Neural progenitor cell (in vitro differentiated cells): ENCODE measurements around the gene TMEM19. TPM values are rescaled to one million over a fixed set of nuclear protein-coding genes. Genes with fewer than 3 reads are reported as not detected.

Experiments used
- DNase-seq: peaks from one replicate; pipeline ENCODE4 v3.0.0-alpha.2; 2016; ENCODE audit warnings: low spot score
- H2AFZ ChIP-seq: fragments of 200-600 bp; sonication (generic); replicated peaks from 2 replicates; pipeline ENCODE4 v1.6.1; 2016; ENCODE audit warnings: antibody characterized with exemption
- H3F3A ChIP-seq: fragments of 200-600 bp; sonication (generic); 2 replicates; pipeline ENCODE4 v1.6.1; 2016; ENCODE audit warnings: antibody characterized with exemption, low read depth
- H3K27ac ChIP-seq: fragments of 200-600 bp; sonication (generic); 2 replicates; pipeline ENCODE4 v1.5.1; 2016; ENCODE audit warnings: mild to moderate bottlenecking
- H3K27me3 ChIP-seq: fragments of 200-600 bp; sonication (generic); 2 replicates; pipeline ENCODE4 v1.6.1; 2016; ENCODE audit warnings: mild to moderate bottlenecking, moderate library complexity
- H3K36me3 ChIP-seq: fragments of 200-600 bp; sonication (generic); 2 replicates; pipeline ENCODE4 v1.5.1; 2016
- H3K4me1 ChIP-seq: fragments of 200-600 bp; sonication (generic); 2 replicates; pipeline ENCODE4 v1.6.1; 2016; ENCODE audit warnings: mixed run types
- H3K4me2 ChIP-seq: fragments of 200-600 bp; sonication (generic); 2 replicates; pipeline ENCODE4 v1.6.1; 2016
- H3K4me3 ChIP-seq: fragments of 200-600 bp; sonication (generic); 2 replicates; pipeline ENCODE4 v1.5.1; 2016
- H3K79me2 ChIP-seq: fragments of 200-600 bp; sonication (generic); 2 replicates; pipeline ENCODE4 v1.6.1; 2016; ENCODE audit warnings: low read depth
- H3K9ac ChIP-seq: fragments of 200-600 bp; sonication (generic); 2 replicates; pipeline ENCODE4 v1.6.1; 2016
- H3K9me3 ChIP-seq: fragments of 200-600 bp; sonication (generic); 2 replicates; pipeline ENCODE4 v1.5.1; 2016; ENCODE audit warnings: low read depth
- H4K20me1 ChIP-seq: fragments of 200-600 bp; sonication (generic); 2 replicates; pipeline ENCODE4 v1.6.1; 2016; ENCODE audit warnings: low read depth
- H3K27ac Mint-ChIP-seq: 3 replicates; pipeline ENCODE4 v1.8.0; 2021; ENCODE audit warnings: mixed read lengths
- H3K27me3 Mint-ChIP-seq: 2 replicates; pipeline ENCODE4 v1.8.0; 2022; ENCODE audit warnings: low read depth, mild to moderate bottlenecking, inconsistent platforms, moderate library complexity, mixed read lengths; ENCODE audit not compliant: insufficient read depth
- H3K36me3 Mint-ChIP-seq: 3 replicates; pipeline ENCODE4 v1.8.0; 2021; ENCODE audit warnings: mixed read lengths
- H3K4me1 Mint-ChIP-seq: 3 replicates; pipeline ENCODE4 v1.8.0; 2021; ENCODE audit warnings: mixed read lengths
- H3K4me3 Mint-ChIP-seq: 3 replicates; pipeline ENCODE4 v1.8.0; 2021; ENCODE audit warnings: mild to moderate bottlenecking, moderate library complexity, mixed read lengths
- H3K9me3 Mint-ChIP-seq: 3 replicates; pipeline ENCODE4 v1.8.0; 2020; ENCODE audit warnings: mixed read lengths
- CTCF ChIP-seq: fragments of 200-600 bp; sonication (generic); IDR thresholded peaks from 2 replicates; pipeline ENCODE4 v1.5.1; 2017; ENCODE audit warnings: antibody characterized with exemption, mild to moderate bottlenecking
- EZH2 ChIP-seq: fragments of 200-600 bp; sonication (generic); IDR thresholded peaks from 2 replicates; pipeline ENCODE4 v1.6.1; 2017; ENCODE audit warnings: antibody characterized with exemption, mild to moderate bottlenecking, moderate library complexity
- EZH2phosphoT487 ChIP-seq: fragments of 200-600 bp; sonication (generic); IDR thresholded peaks from 2 replicates; pipeline ENCODE4 v1.6.1; 2017; ENCODE audit warnings: antibody characterized with exemption
- total RNA-seq: library from RNA; depleted of rRNA; stranded (reverse); fragments of >200 nt; gene quantifications from 2 replicates; pipeline ENCODE4 v1.2.3, GENCODE V29; 2015; ENCODE audit warnings: low replicate concordance

The TMEM19 gene
- total RNA-seq, 1 donor from 2014 or later = 9.3 TPM

GRCh38 chr12:71682466-71682865, 3.4 kb upstream of the TMEM19 start:
- Histone ChIP-seq H2AFZ (no peak overlapping the region), H3K27me3 (no peaks in the 10 kb centered on the region), H3K79me2 (peaks cover 9% of the 10 kb centered on the region), H3K9me3 (no peaks in the 10 kb centered on the region), H3K27ac (no peak overlapping the region), H3K4me2 (no peak overlapping the region), H3K36me3 (no peaks in the 10 kb centered on the region), H3K9ac (no peak overlapping the region), H3K4me1 (peaks cover 6% of the 10 kb centered on the region), H3K4me3 (no peak overlapping the region), H4K20me1 (no peaks in the 10 kb centered on the region), H3F3A (peaks cover 3% of the 10 kb centered on the region)
- TF ChIP-seq EZH2phosphoT487 (no peak), CTCF (no peak), EZH2 (no peak)
- Mint-ChIP-seq H3K27me3 (no peaks in the 10 kb centered on the region), H3K4me1 (peaks cover 2% of the 10 kb centered on the region), H3K36me3 (no peaks in the 10 kb centered on the region), H3K27ac (no peak overlapping the region), H3K4me3 (no peak overlapping the region), H3K9me3 (no peaks in the 10 kb centered on the region)
- no peak for DNase-seq

DNA sequence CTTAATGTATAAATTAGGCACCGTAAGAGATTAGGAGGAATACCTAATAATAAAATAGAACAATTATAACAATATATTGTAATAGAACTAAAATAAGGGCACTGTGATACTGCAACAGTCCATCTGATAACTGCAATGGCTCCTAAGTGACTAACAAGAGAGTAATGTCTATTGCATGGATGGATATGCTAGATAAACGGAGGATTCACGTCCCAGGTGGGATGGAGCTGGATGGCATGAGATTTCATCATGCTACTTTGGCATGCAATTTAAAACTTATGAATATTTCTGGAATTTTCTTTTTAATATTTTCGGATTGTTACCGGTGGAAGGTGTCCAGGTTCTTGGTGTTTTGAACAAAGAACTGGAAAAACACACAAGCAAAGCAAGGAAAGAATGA, 2.2 kb upstream of the TMEM19 start:
- Histone ChIP-seq H3K4me1 (peaks cover 7% of the 10 kb centered on the region), H3K27me3 (no peaks in the 10 kb centered on the region), H3F3A (peaks cover 3% of the 10 kb centered on the region), H3K9ac (no peak overlapping the region), H2AFZ (no peak overlapping the region), H3K4me3 (no peak overlapping the region), H3K4me2 (no peak overlapping the region), H3K79me2 (peaks cover 9% of the 10 kb centered on the region), H3K36me3 (no peaks in the 10 kb centered on the region), H3K27ac (no peak overlapping the region), H3K9me3 (no peaks in the 10 kb centered on the region), H4K20me1 (no peaks in the 10 kb centered on the region)
- H3K9me3 Mint-ChIP-seq = no peaks in the 10 kb centered on the region
- TF ChIP-seq EZH2 (no peak), CTCF (no peak)
- H3K27me3 Mint-ChIP-seq = no peaks in the 10 kb centered on the region
- no peak overlapping the region for H3K4me3 Mint-ChIP-seq
- no peak overlapping the region for H3K27ac Mint-ChIP-seq
- H3K36me3 Mint-ChIP-seq = no peaks in the 10 kb centered on the region
- DNase-seq = no peak
- peaks cover 10% of the 10 kb centered on the region for H3K4me1 Mint-ChIP-seq

- Mint-ChIP-seq H3K36me3 (no peaks in the 10 kb centered on the region), H3K4me3 (no peak overlapping the region), H3K27ac (no peak overlapping the region), H3K27me3 (no peaks in the 10 kb centered on the region), H3K4me1 (peaks cover 10% of the 10 kb centered on the region), H3K9me3 (no peaks in the 10 kb centered on the region)
- DNase-seq = no peak
- H3K27me3 ChIP-seq = no peaks in the 10 kb centered on the region
- TF ChIP-seq EZH2 (no peak), EZH2phosphoT487 (no peak), CTCF (no peak)
- no peak overlapping the region for H3K4me2 ChIP-seq
- no peaks in the 10 kb centered on the region for H3K9me3 ChIP-seq
- H3F3A ChIP-seq = peaks cover 3% of the 10 kb centered on the region
- H3K9ac ChIP-seq = no peak overlapping the region
- no peaks in the 10 kb centered on the region for H3K36me3 ChIP-seq
- H3K4me1 ChIP-seq = peaks cover 7% of the 10 kb centered on the region
- no peak overlapping the region for H2AFZ ChIP-seq
- H3K4me3 ChIP-seq = no peak overlapping the region
- H4K20me1 ChIP-seq = no peaks in the 10 kb centered on the region
- H3K79me2 ChIP-seq = peaks cover 9% of the 10 kb centered on the region
- H3K27ac ChIP-seq = no peak overlapping the region
These were observed 1.8 kb upstream of the TMEM19 start for GRCh38 chr12:71684081-71684480.
